EH (cell line): ENCODE measurements around the gene NF1.
"Not testable (repeated sequence)": the region's sequence is repeated elsewhere in the genome, so short reads cannot be mapped to it uniquely, and the experiment has no call there.

Experiments
- DNase-seq: peaks from one replicate; pipeline ENCODE4 v3.0.0-alpha.2; 2015; ENCODE audit warnings: low read depth

The NF1 gene

GRCh38 chr17:31089471-31089870, 5.3 kb upstream of the NF1 start:
- no peak for DNase-seq

- DNase-seq = not testable (repeated sequence)
Observed at GRCh38 chr17:31090650-31091049, 4.1 kb upstream of the NF1 start.

GRCh38 chr17:31092475-31093064, 2.2 kb upstream of the NF1 start:
- DNase-seq = peak; percentile 51

- DNase-seq = no peak
Observed at GRCh38 chr17:31093866-31094599, 744 bp upstream of the NF1 start.

- peak; percentile 68 for DNase-seq
Observed at GRCh38 chr17:31095236-31096105, 694 bp downstream of the NF1 start.

- DNase-seq = no peak
Observed at GRCh38 chr17:31096106-31096436, 1.3 kb downstream of the NF1 start.

- peak; percentile 24 for DNase-seq
Observed at GRCh38 chr17:31099016-31099415, 4.2 kb downstream of the NF1 start.

- DNase-seq = no peak
Observed at GRCh38 chr17:31100840-31101459, 6.2 kb downstream of the NF1 start.

- DNase-seq = no peak
Observed at GRCh38 chr17:31101943-31102342, 7.2 kb downstream of the NF1 start.

GRCh38 chr17:31105991-31106390, 11.2 kb downstream of the NF1 start:
- DNase-seq = no peak

GRCh38 chr17:31111183-31111582, 16.4 kb downstream of the NF1 start:
- DNase-seq = no peak

- DNase-seq = peak; percentile 40
Observed at GRCh38 chr17:31112001-31112661, 17.4 kb downstream of the NF1 start.

GRCh38 chr17:31113368-31113767, 18.6 kb downstream of the NF1 start:
- peak; percentile 53 for DNase-seq

- DNase-seq = no peak
Observed at GRCh38 chr17:31113939-31114338, 19.2 kb downstream of the NF1 start.

- no peak for DNase-seq
Observed at GRCh38 chr17:31114956-31115555, 20.3 kb downstream of the NF1 start.

- DNase-seq = no peak
Observed at GRCh38 chr17:31116167-31116566, 21.4 kb downstream of the NF1 start.

- DNase-seq = no peak
Observed at GRCh38 chr17:31122746-31123145, 28.0 kb downstream of the NF1 start.

- DNase-seq = no peak
Observed at GRCh38 chr17:31126318-31126717, 31.5 kb downstream of the NF1 start.

- no peak for DNase-seq
Observed at GRCh38 chr17:31128241-31128640, 33.5 kb downstream of the NF1 start.

GRCh38 chr17:31130286-31131224, 35.8 kb downstream of the NF1 start:
- no peak for DNase-seq
